Measurements from ENCODE around the gene LTBR. TPM values are rescaled to one million over a fixed set of nuclear protein-coding genes. Genes with fewer than 3 reads are reported as not detected.

LTBR gene
- total and polyA plus RNA-seq, 2 of the 4 experiments (the other 2 are of a cell fraction) = 19.7 to 62.5 TPM

DNA sequence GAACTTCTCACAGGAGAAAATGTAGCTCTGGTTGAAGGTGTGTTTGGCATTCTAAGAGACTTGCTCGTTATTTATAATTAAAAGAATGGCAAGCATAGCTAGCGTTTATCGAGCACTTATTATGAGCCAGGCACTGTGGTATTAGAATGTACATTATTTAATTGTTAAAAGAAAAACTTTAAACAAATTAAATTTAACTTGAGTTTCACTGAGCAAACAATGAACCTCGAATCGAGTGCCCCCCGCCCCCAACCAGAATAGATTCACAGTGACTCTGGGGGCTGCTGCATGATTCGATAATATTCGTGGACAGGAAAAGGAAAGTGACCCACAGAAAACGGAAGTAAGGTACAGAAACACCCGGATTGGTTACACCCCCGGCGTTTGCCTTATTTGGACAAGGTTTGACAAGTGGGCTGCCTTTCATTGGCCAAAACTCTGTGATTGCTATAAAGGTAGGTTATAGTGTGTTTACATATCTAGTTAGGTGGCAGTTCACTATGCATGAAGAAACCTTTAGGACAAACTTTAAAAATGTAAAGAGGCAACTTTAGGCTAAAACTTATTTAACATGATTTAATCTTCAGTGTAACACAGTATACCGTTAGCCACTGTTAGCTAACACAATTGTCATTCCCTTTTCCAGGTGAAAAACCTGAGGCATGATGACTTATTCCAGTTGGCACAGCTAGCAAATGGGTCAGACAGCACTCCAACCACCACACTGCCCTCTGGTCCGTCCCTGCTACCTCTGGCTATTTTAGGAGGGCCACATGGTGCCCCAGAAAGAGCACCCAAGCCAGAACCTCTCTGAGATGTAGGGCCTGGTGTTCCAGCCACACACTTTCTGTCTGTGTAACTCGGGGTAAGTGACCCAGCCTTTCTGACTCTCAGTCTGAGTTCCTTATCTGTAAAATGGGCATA, 15.7 kb upstream of the LTBR start:
- intact Hi-C loops (cut with micrococcal nuclease) (no loop called here), dilution Hi-C loops (cut with HindIII; ENCODE audit: low sequenced_read_pairs, unreplicated experiment) (no loop called here), in situ Hi-C loops (cut with MboI; ENCODE audit: low sequenced_read_pairs) (no loop called here)
- Histone ChIP-seq H3K18ac (ENCODE audit: low read depth, low read length) (no peak overlapping the region), H4K20me1 (ENCODE audit: insufficient read depth, low read length) (no peaks in the 10 kb centered on the region), H3K4me3 (ENCODE audit: insufficient read depth, low read depth, low read length) (no peak overlapping the region), H2AK5ac (ENCODE audit: low read depth, low read length) (peak overlapping the region; percentile 43; the same call in 1 of the 2 replicates), H3K56ac (ENCODE audit: extremely low read depth, insufficient read depth, low read length) (no peak overlapping the region), H3K9me1 (ENCODE audit: insufficient read depth, low read length) (peaks cover 9% of the 10 kb centered on the region), H3K4ac (ENCODE audit: low read depth, low read length) (peak overlapping the region; percentile 65; the same call in 1 of the 2 replicates), H4K5ac (ENCODE audit: low read depth, low read length) (no peak overlapping the region), H4K8ac (ENCODE audit: low read depth in 2 of 2, low read length in 2 of 2) (no peak overlapping the region; a peak in 1 of 4 replicates), H3K4me2 (ENCODE audit: low read depth, low read length) (no peak overlapping the region), H3K14ac (replicated peaks; ENCODE audit: low read depth, low read length) (no peak overlapping the region), H3K79me1 (ENCODE audit: low read depth in 1 of 2, low read length in 2 of 2) (no peaks in the 10 kb centered on the region), H3K27me3 (ENCODE audit: control insufficient read depth, insufficient read depth, low read length) (no peaks in the 10 kb centered on the region), H2AK9ac (replicated peaks; ENCODE audit: low read depth, low read length, poor library complexity) (no peak overlapping the region), H3K9ac (ENCODE audit: low read depth, low read length) (no peak overlapping the region), H3K23ac (ENCODE audit: low read depth, low read length) (no peak overlapping the region), H2BK5ac (ENCODE audit: low read depth, low read length, poor library complexity, severe bottlenecking) (no peak overlapping the region), H2BK20ac (ENCODE audit: low read depth, low read length) (0 out of 2 replicates have a peak overlapping the region, but pooled peaks have one; percentile 33), H2BK15ac (ENCODE audit: low read depth, low read length) (peak overlapping the region; percentile 13; the same call in 1 of the 3 replicates), H3K27ac (ENCODE audit: insufficient read depth, low read length) (no peak overlapping the region), H3K36me3 (ENCODE audit: control insufficient read depth, insufficient read depth, low read length) (no peaks in the 10 kb centered on the region), H2AFZ (replicated peaks; ENCODE audit: low read length, poor library complexity) (peak overlapping the region; percentile 32), H4K91ac (ENCODE audit: insufficient read depth, low read depth, low read length) (no peak overlapping the region), H3K9me3 (ENCODE audit: control insufficient read depth, insufficient read depth, low read length) (no peaks in the 10 kb centered on the region), H3K4me1 (ENCODE audit: control insufficient read depth, insufficient read depth, low read length) (peaks cover 26% of the 10 kb centered on the region), H2BK120ac (ENCODE audit: low read depth, low read length) (peak overlapping the region; percentile 46)
- ATAC-seq (ENCODE audit: low read depth) (no peak), DNase-seq (no peak)
- no TSS peak for BruUV-seq (replicated peaks)
- ChIA-PET POLR2A (ENCODE audit: unreplicated experiment) (no interaction called here), CTCF (interaction anchor here (0.5 kb wide), 1 partner anchor 32 kb away, joined by 3 read pairs; no protein-coding TSS in a partner anchor)
- WGBS, 2 experiments (ENCODE audit: extremely low coverage in 2 of 2, insufficient read length in 1 of 2) = 82% methylated on average over 8 of the region's 15 CpGs; no CpG with 5 or more reads in 1 of the 2 experiments
- TF ChIP-seq CEBPB (IDR thresholded peaks at IDR 0.05; ENCODE audit: low read depth, low read length) = no peak
- TF ChIP-seq RCOR1 (IDR thresholded peaks at IDR 0.05; ENCODE audit: insufficient replicate concordance, low read length) = no peak
- no peak for TF ChIP-seq MXI1 (IDR thresholded peaks at IDR 0.05; ENCODE audit: borderline replicate concordance, low read depth, low read length)
- TF ChIP-seq RAD21 (IDR thresholded peaks at IDR 0.05; ENCODE audit: low read length) = no peak
- TF ChIP-seq RFX5 (IDR thresholded peaks at IDR 0.05; ENCODE audit: low read depth, low read length) = no peak
- no peak for TF ChIP-seq BHLHE40 (IDR thresholded peaks at IDR 0.05; ENCODE audit: low read depth, low read length)
- TF ChIP-seq MAZ (IDR thresholded peaks at IDR 0.05; ENCODE audit: borderline replicate concordance, low read depth, low read length) = no peak
- TF ChIP-seq, protein P1, sequence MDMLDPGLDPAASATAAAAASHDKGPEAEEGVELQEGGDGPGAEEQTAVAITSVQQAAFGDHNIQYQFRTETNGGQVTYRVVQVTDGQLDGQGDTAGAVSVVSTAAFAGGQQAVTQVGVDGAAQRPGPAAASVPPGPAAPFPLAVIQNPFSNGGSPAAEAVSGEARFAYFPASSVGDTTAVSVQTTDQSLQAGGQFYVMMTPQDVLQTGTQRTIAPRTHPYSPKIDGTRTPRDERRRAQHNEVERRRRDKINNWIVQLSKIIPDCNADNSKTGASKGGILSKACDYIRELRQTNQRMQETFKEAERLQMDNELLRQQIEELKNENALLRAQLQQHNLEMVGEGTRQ (IDR thresholded peaks at IDR 0.05; ENCODE audit: low read depth, low read length) = no peak
- TF ChIP-seq NFE2L2 (IDR thresholded peaks at IDR 0.05; ENCODE audit: low read depth, low read length) = no peak
- TF ChIP-seq MAFK (IDR thresholded peaks at IDR 0.05; ENCODE audit: low read depth, low read length) = no peak
- no peak for TF ChIP-seq SMC3 (IDR thresholded peaks at IDR 0.05; ENCODE audit: low read depth, low read length)
